Activated B cell treated with CpG ODN at 0.5 μM for 24 hours (primary cell): ENCODE data around the gene TSPOAP1. TPM values are rescaled to one million over a fixed set of nuclear protein-coding genes. Genes with fewer than 3 reads are reported as not detected.

Experiments
- ATAC-seq: fragments of 200-7000 bp; cut with Tn5 transposase; one replicate; pipeline ENCODE4 v1.10.0; 2021; ENCODE audit warnings: low read depth, mild to moderate bottlenecking, moderate library complexity
- CTCF ChIA-PET: fragments of 350-600 bp; sonication (Branson Sonifier 250); formaldehyde crosslinking; loops from one replicate; lab custom pipeline; 2021; ENCODE audit warnings: antibody characterized with exemption; lab: Charles Lee
- POLR2A ChIA-PET: fragments of 350-600 bp; sonication (Branson Sonifier 250); formaldehyde crosslinking; loops from one replicate; lab custom pipeline; 2021; ENCODE audit warnings: antibody characterized with exemption; lab: Charles Lee
- DNase-seq: peaks from one replicate; pipeline ENCODE4 v3.0.0; 2022
- H3K27ac Mint-ChIP-seq: one replicate; pipeline ENCODE4 v1.8.0; 2020; ENCODE audit warnings: mixed read lengths
- H3K27me3 Mint-ChIP-seq: one replicate; pipeline ENCODE4 v1.8.0; 2021; ENCODE audit warnings: mixed read lengths
- H3K36me3 Mint-ChIP-seq: one replicate; pipeline ENCODE4 v1.8.0; 2021; ENCODE audit warnings: low read depth, mixed read lengths
- H3K4me1 Mint-ChIP-seq: one replicate; pipeline ENCODE4 v1.8.0; 2021; ENCODE audit warnings: mixed read lengths
- H3K4me3 Mint-ChIP-seq: one replicate; pipeline ENCODE4 v1.8.0; 2020; ENCODE audit warnings: mild to moderate bottlenecking, mixed read lengths
- H3K9me3 Mint-ChIP-seq: one replicate; pipeline ENCODE4 v1.8.0; 2020; ENCODE audit warnings: mixed read lengths
- CTCF ChIP-seq: fragments of 200-600 bp; IDR thresholded peaks from one replicate; pipeline ENCODE4 v1.8.0; 2022; ENCODE audit warnings: antibody characterized with exemption, mild to moderate bottlenecking
- intact Hi-C: fragments of 100-400 bp; cut with micrococcal nuclease; formaldehyde crosslinking; loops from one replicate; pipeline ENCODE4 v1.15.1; 2024
- total RNA-seq: library from RNA; stranded (reverse); gene quantifications from 2 replicates; pipeline ENCODE4 v1.2.3, GENCODE V29; 2022

Gene TSPOAP1
- total RNA-seq, 1 donor from 2014 or later, result 22.5 TPM

DNA sequence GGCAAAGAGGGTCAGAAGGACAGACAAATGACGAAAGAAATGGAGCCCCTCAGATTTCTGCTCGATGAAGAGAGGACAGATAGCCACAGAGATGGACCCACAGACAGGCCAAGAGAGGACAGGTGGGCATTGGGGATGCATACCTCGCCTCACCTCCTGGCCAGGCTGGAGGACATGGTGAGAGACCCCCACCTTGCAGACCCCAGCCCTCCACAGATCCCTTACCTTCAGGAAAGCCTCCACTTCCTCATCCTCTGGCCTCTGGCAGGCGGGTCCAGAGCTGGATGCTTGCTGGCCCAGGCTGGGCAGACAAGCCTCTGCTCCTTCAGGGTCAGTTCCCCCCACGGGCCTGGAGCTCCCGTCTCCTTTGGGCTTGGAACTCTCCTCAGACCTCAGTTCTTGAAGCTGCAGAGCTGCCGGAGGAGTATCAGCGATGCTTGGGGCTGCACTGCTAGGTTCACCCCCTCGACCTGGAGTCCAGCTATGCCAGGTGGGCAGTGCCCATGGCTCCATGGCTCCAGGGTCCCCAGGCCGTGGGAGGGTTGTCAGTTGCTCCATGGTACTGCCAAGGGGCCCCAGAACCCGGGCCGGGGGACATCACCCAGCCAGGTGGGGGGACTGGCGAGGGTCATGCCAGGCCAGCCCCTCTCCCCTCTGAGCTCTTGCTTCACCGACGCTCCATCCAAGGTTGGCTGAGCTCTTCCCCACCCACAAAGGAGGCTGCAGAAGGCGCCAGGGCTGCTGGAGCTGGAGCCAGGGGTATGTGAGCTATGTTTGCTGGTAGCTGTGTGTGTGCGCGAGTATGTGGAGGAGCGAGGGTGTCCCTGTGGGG lies 1.0 kb downstream of the TSPOAP1 start:
- TF ChIP-seq CTCF, result no peak
- ChIA-PET POLR2A (interaction anchor here (0.6 to 27.9 kb wide), 26 partner anchors 10 to 331 kb away, joined by 3 to 3007 read pairs (median 6); partner anchors contain the start of genes HSF5, MKS1, MTMR4 and RNF43), CTCF (interaction anchor here (0.8 to 4.0 kb wide), 6 partner anchors 10 to 90 kb away, joined by 4 to 46 read pairs (median 6); partner anchors contain the start of genes RNF43 and SUPT4H1)
- DNase-seq, result no peak
- ATAC-seq, result peak; percentile 8
- H3K27me3 Mint-ChIP-seq, result peaks cover 2% of the 10 kb centered on the region
- H3K27ac Mint-ChIP-seq, result peak overlapping the region; percentile 93
- peaks cover 40% of the 10 kb centered on the region for H3K36me3 Mint-ChIP-seq
- H3K4me3 Mint-ChIP-seq, result peak overlapping the region; percentile 100
- H3K4me1 Mint-ChIP-seq, result peaks cover 58% of the 10 kb centered on the region
- intact Hi-C loops, result no loop called here
- H3K9me3 Mint-ChIP-seq, result no peaks in the 10 kb centered on the region

GRCh38 chr17:58326609-58327362 lies 1.8 kb downstream of the TSPOAP1 start:
- TF ChIP-seq CTCF, result no peak
- H3K4me3 Mint-ChIP-seq, result peak overlapping the region; percentile 100
- CTCF ChIA-PET, result interaction anchor here (1.2 to 4.0 kb wide), 5 partner anchors 9 to 25 kb away, joined by 4 to 46 read pairs (median 8); partner anchors contain the start of gene SUPT4H1
- DNase-seq (no peak), ATAC-seq (no peak)
- POLR2A ChIA-PET, result interaction anchor here (0.7 to 27.9 kb wide), 15 partner anchors 10 to 192 kb away, joined by 3 to 3007 read pairs (median 11); partner anchors contain the start of genes HSF5, MTMR4, RNF43 and SUPT4H1
- H3K4me1 Mint-ChIP-seq, result peaks cover 58% of the 10 kb centered on the region
- peaks cover 2% of the 10 kb centered on the region for H3K27me3 Mint-ChIP-seq
- intact Hi-C loops, result no loop called here
- H3K36me3 Mint-ChIP-seq, result peaks cover 34% of the 10 kb centered on the region
- no peaks in the 10 kb centered on the region for H3K9me3 Mint-ChIP-seq
- peak overlapping the region; percentile 93 for H3K27ac Mint-ChIP-seq

- H3K27ac Mint-ChIP-seq, result peak overlapping the region; percentile 73
- ATAC-seq (no peak), DNase-seq (no peak)
- H3K36me3 Mint-ChIP-seq, result peaks cover 26% of the 10 kb centered on the region
- peaks cover 58% of the 10 kb centered on the region for H3K4me1 Mint-ChIP-seq
- no peak for TF ChIP-seq CTCF
- intact Hi-C loops, result no loop called here
- ChIA-PET POLR2A (interaction anchor here (0.7 to 27.9 kb wide), 10 partner anchors 9 to 814 kb away, joined by 3 to 3007 read pairs (median 12); partner anchors contain the start of genes HSF5, RNF43 and SUPT4H1), CTCF (interaction anchor here (0.6 to 4.0 kb wide), 3 partner anchors 8 to 92 kb away, joined by 3 to 46 read pairs (median 8); partner anchors contain the start of gene RNF43)
- peaks cover 2% of the 10 kb centered on the region for H3K27me3 Mint-ChIP-seq
- peak overlapping the region; percentile 38 for H3K4me3 Mint-ChIP-seq
- no peaks in the 10 kb centered on the region for H3K9me3 Mint-ChIP-seq
Measured at GRCh38 chr17:58325976-58326468, 2.6 kb downstream of the TSPOAP1 start.

- POLR2A ChIA-PET, result interaction anchor here (1.3 to 27.9 kb wide), 7 partner anchors 8 to 102 kb away, joined by 3 to 3007 read pairs (median 63); partner anchors contain the start of genes RNF43 and SUPT4H1
- peak overlapping the region; percentile 61 for H3K4me3 Mint-ChIP-seq
- no peak for TF ChIP-seq CTCF
- DNase-seq (no peak), ATAC-seq (no peak)
- no peaks in the 10 kb centered on the region for H3K9me3 Mint-ChIP-seq
- peaks cover 57% of the 10 kb centered on the region for H3K4me1 Mint-ChIP-seq
- intact Hi-C loops, result no loop called here
- H3K27ac Mint-ChIP-seq, result peak overlapping the region; percentile 73
- CTCF ChIA-PET, result interaction anchor here (0.6 to 4.0 kb wide), 3 partner anchors 8 to 92 kb away, joined by 3 to 46 read pairs (median 8); partner anchors contain the start of gene RNF43
- peaks cover 19% of the 10 kb centered on the region for H3K36me3 Mint-ChIP-seq
- H3K27me3 Mint-ChIP-seq, result peaks cover 2% of the 10 kb centered on the region
Measured at GRCh38 chr17:58325289-58325726, 3.3 kb downstream of the TSPOAP1 start.
